SH-SY5Y (cell line): ENCODE data around the gene INO80B.

ENCODE experiments used
- GATA2 ChIP-seq: IDR thresholded peaks from 2 replicates; pipeline ENCODE4 v1.6.1; 2011; ENCODE audit warnings: mild to moderate bottlenecking, low read depth, low read length
- GATA3 ChIP-seq: IDR thresholded peaks from 2 replicates; pipeline ENCODE4 v1.6.1; 2011; ENCODE audit warnings: low read depth, mild to moderate bottlenecking, low read length, moderate library complexity

DNA sequence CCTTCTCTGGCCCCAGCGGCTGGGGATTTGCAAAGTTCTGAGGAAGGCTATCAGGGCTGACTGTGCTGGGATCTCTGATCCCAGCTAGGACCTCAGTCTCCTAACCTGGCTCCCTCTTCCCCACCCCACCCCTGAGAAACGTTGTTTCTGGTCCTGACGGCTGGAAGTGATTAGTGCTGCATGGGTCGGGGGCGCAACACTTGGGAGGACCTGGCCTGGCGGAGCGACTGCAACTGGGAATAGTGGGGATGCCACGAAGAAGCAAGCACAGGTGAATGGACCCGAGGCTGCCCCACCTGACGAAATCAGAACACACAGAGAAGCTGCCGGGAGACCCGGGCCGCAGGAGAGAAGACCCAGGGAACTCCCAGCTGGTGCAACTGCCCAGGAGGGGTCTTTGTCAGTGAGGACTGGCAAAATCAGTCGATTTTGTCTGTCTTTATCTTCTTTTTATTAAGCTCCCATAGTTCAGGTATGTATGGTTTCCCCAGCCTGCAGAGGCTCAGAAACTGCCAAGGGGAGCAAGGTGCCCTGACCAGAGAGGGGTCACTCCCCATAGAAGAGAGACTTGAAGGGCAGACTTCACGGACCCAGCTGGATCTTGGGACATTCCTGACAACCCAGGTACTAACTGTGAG lies 45.2 kb downstream of the INO80B start:
- TF ChIP-seq GATA2 (no peak), GATA3 (no peak)
